Activated CD8-positive, alpha-beta memory T cell treated with anti-CD3 and anti-CD28 coated beads, Interleukin-2, amount 50 U/mL, for 1 hour (primary cell): ENCODE data around the gene TUBB4A.
A peak's percentile ranks its signal among the peaks of the same experiment; 100 is the strongest.

Source experiments
- DNase-seq: peaks from one replicate; pipeline ENCODE4 v3.0.0-alpha.2; 2020; ENCODE audit errors: extremely low read depth

The TUBB4A gene

GRCh38 chr19:6467384-6467783, 34.7 kb downstream of the TUBB4A start:
- DNase-seq, result no peak

GRCh38 chr19:6466526-6467248, 35.4 kb downstream of the TUBB4A start:
- DNase-seq, result no peak

- no peak for DNase-seq
Observed at GRCh38 chr19:6465663-6466062, 36.4 kb downstream of the TUBB4A start.

- DNase-seq, result no peak
Observed at GRCh38 chr19:6465006-6465405, 37.1 kb downstream of the TUBB4A start.

- DNase-seq, result peak; percentile 35
Observed at GRCh38 chr19:6464070-6464873, 37.8 kb downstream of the TUBB4A start, which contains the start of gene CRB3. Gene CRB3 (plus strand): TSS chr19:6464271. CDS start chr19:6464702, 431 bp downstream.

- peak; percentile 91 for DNase-seq
Observed at GRCh38 chr19:6460099-6460884, 41.8 kb downstream of the TUBB4A start.

GRCh38 chr19:6459262-6460098, 42.6 kb downstream of the TUBB4A start, which contains the start of gene SLC25A23:
Gene SLC25A23 (minus strand): TSS chr19:6459792. CDS start chr19:6459628, 164 bp downstream.
- DNase-seq, result no peak

GRCh38 chr19:6458695-6459261, 43.3 kb downstream of the TUBB4A start:
- DNase-seq, result no peak

- no peak for DNase-seq
Observed at GRCh38 chr19:6457958-6458694, 44.0 kb downstream of the TUBB4A start.

- no peak for DNase-seq
Observed at GRCh38 chr19:6455924-6456323, 46.2 kb downstream of the TUBB4A start.

- no peak for DNase-seq
Observed at GRCh38 chr19:6453951-6454565, 48.1 kb downstream of the TUBB4A start.

GRCh38 chr19:6452899-6453298, 49.2 kb downstream of the TUBB4A start:
- DNase-seq, result no peak

- no peak for DNase-seq
Observed at GRCh38 chr19:6452223-6452614, 49.9 kb downstream of the TUBB4A start.

- DNase-seq, result no peak
Observed at GRCh38 chr19:6451583-6452222, 50.4 kb downstream of the TUBB4A start.

GRCh38 chr19:6450166-6450565, 51.9 kb downstream of the TUBB4A start:
- DNase-seq, result no peak

- DNase-seq, result no peak
Observed at GRCh38 chr19:6448045-6448444, 54.1 kb downstream of the TUBB4A start.

- DNase-seq, result no peak
Observed at GRCh38 chr19:6446452-6446851, 55.7 kb downstream of the TUBB4A start.
